NCI-H2107 treated with DMSO at 0.1 percent for 48 hours (cell line): Measurements from ENCODE around the gene DAB2IP.

Experiments
- DNase-seq: peaks from one replicate; lab custom pipeline; 2025; ENCODE audit not compliant: unreplicated experiment; lab: John Stamatoyannopoulos, UW

Gene DAB2IP

GRCh38 chr9:121683652-121684051 is 32.2 kb downstream of the DAB2IP start:
- no peak for DNase-seq

GRCh38 chr9:121684381-121685145 is 33.1 kb downstream of the DAB2IP start:
- no peak for DNase-seq

- no peak for DNase-seq
Observed at GRCh38 chr9:121685146-121685794, 33.8 kb downstream of the DAB2IP start.

GRCh38 chr9:121685795-121686377 is 34.5 kb downstream of the DAB2IP start:
- DNase-seq, result no peak

- DNase-seq, result peak; percentile 16
Observed at GRCh38 chr9:121686930-121687541, 35.6 kb downstream of the DAB2IP start.

- DNase-seq, result no peak
Observed at GRCh38 chr9:121688146-121688680, 36.8 kb downstream of the DAB2IP start.

GRCh38 chr9:121688681-121689080 is 37.2 kb downstream of the DAB2IP start:
- no peak for DNase-seq

- DNase-seq, result no peak
Observed at GRCh38 chr9:121689461-121690157, 38.2 kb downstream of the DAB2IP start.

- DNase-seq, result no peak
Observed at GRCh38 chr9:121690316-121690715, 38.9 kb downstream of the DAB2IP start.

- DNase-seq, result no peak
Observed at GRCh38 chr9:121690766-121691165, 39.3 kb downstream of the DAB2IP start.

GRCh38 chr9:121691890-121692289 is 40.5 kb downstream of the DAB2IP start:
- DNase-seq, result no peak

GRCh38 chr9:121692606-121693387 is 41.4 kb downstream of the DAB2IP start:
- no peak for DNase-seq

GRCh38 chr9:121693388-121693670 is 41.9 kb downstream of the DAB2IP start:
- no peak for DNase-seq

GRCh38 chr9:121694001-121694400 is 42.6 kb downstream of the DAB2IP start:
- DNase-seq, result no peak

- DNase-seq, result no peak
Observed at GRCh38 chr9:121694600-121694999, 43.2 kb downstream of the DAB2IP start.

GRCh38 chr9:121696930-121697329 is 45.5 kb downstream of the DAB2IP start:
- DNase-seq, result no peak

GRCh38 chr9:121698627-121699570 is 47.5 kb downstream of the DAB2IP start:
- DNase-seq, result no peak

- no peak for DNase-seq
Observed at GRCh38 chr9:121699571-121700164, 48.2 kb downstream of the DAB2IP start.
